ENCODE results near the gene HS3ST5. TPM values are rescaled to one million over a fixed set of nuclear protein-coding genes. Genes with fewer than 3 reads are reported as not detected.
"Not testable (repeated sequence)": the region's sequence is repeated elsewhere in the genome, so short reads cannot be mapped to it uniquely, and the experiment has no call there.

The HS3ST5 gene
- total RNA-seq, 1 experiment from 2014 or later, result 0.55 TPM

- no peaks in the 10 kb centered on the region for H3K36me3 ChIP-seq (replicated peaks; ENCODE audit: control insufficient read depth, insufficient read depth, low read length)
Observed at GRCh38 chr6:114354482-114354881, 11.7 kb upstream of the HS3ST5 start.

DNA sequence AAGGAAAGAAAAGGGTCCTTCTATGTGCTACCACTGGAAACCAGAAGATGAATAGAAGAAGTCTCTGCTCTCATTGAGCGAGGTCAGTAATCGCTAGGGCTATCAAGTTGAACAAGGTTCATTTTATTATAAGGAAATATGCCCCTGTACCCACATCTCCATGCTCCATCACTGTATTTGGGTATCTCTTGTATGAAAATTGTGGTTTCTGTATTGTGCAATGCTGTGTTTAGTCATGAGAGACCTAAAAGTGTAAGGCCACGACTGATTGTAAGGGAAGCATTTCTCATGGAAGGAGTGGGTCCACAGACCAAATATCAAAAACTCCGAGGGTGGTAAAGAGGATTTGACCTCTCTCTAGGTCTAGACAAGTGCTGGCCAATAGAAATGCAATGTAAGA, 3.6 kb upstream of the HS3ST5 start:
- no peaks in the 10 kb centered on the region for H3K36me3 ChIP-seq (replicated peaks; ENCODE audit: control insufficient read depth, insufficient read depth, low read length)
- DNase-seq, result no peak
- H3K4me3 ChIP-seq (ENCODE audit: insufficient read depth, low read depth, low read length), result no peak overlapping the region
- H3K27me3 ChIP-seq (ENCODE audit: control insufficient read depth, insufficient read depth, low read length), result no peaks in the 10 kb centered on the region; the same call in 1 of the 2 replicates

More at GRCh38 chr6:114354482-114354881, 11.7 kb upstream of the HS3ST5 start:
- Histone ChIP-seq H3K4me3 (ENCODE audit: insufficient read depth, low read depth, low read length) (no peak overlapping the region), H3K27me3 (ENCODE audit: control insufficient read depth, insufficient read depth, low read length) (no peaks in the 10 kb centered on the region)
- DNase-seq, result no peak

DNA sequence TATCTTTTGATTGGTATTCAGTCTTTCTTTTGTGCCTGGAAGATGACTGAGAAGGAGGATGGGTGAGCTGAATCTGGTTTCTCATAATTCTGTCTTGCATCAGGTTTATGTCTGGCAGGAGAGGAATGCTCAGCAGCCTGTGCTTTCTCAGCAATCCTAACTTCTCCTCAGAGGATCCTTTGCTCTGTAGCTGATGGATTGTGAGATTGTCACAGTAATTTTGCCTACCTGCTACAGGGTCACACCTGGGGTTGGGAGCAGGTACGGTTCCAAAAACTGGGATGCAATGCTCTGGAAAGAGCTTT, 2.1 kb upstream of the HS3ST5 start:
- no peaks in the 10 kb centered on the region for H3K36me3 ChIP-seq (replicated peaks; ENCODE audit: control insufficient read depth, insufficient read depth, low read length)
- H3K27me3 ChIP-seq (ENCODE audit: control insufficient read depth, insufficient read depth, low read length), result no peaks in the 10 kb centered on the region; the same call in 1 of the 2 replicates
- H3K4me3 ChIP-seq (ENCODE audit: insufficient read depth, low read depth, low read length), result no peak overlapping the region
- DNase-seq, result peak; percentile 16

DNA sequence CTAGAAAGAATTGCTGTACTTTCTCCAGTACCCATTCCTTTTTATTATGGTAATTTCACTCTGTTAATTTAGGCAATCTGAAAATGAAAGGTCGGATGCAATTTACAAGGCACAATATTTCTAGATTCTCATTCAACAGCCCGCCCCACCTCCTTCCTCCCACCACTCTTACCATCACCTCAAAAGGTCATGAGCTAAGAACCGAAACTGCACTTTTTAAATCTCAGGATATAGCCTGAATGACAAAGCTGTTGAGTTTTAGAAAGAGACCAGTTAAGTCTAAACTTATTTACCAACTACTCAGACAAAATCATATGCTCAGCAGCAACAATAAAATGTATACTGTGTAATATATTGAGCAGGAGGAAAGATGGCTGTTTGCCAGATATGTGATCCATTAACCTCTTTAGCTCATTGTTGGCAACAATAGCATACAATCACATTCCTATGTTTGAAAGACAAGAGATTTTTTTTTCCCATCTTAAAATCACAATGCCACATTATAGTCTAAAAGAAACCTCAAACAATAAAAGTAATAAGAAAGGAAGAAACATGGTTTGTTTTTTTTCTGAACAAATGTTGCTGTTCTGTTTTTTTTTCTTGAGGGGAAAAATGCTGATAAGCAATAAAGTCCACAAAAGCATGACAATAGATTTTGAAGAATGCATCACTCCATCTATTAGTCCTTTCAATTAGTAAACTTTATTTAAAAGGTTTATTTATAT, 1.6 kb upstream of the HS3ST5 start:
- H3K27me3 ChIP-seq (ENCODE audit: control insufficient read depth, insufficient read depth, low read length), result no peaks in the 10 kb centered on the region; the same call in 1 of the 2 replicates
- no peak overlapping the region for H3K4me3 ChIP-seq (ENCODE audit: insufficient read depth, low read depth, low read length)
- peak; percentile 11 for DNase-seq
- H3K36me3 ChIP-seq (replicated peaks; ENCODE audit: control insufficient read depth, insufficient read depth, low read length), result no peaks in the 10 kb centered on the region

GRCh38 chr6:114343782-114344144, 940 bp upstream of the HS3ST5 start:
- no peaks in the 10 kb centered on the region; the same call in 1 of the 2 replicates for H3K27me3 ChIP-seq (ENCODE audit: control insufficient read depth, insufficient read depth, low read length)
- H3K36me3 ChIP-seq (replicated peaks; ENCODE audit: control insufficient read depth, insufficient read depth, low read length), result no peaks in the 10 kb centered on the region
- H3K4me3 ChIP-seq (ENCODE audit: insufficient read depth, low read depth, low read length), result peak overlapping the region; percentile 86
- no peak for DNase-seq

DNA sequence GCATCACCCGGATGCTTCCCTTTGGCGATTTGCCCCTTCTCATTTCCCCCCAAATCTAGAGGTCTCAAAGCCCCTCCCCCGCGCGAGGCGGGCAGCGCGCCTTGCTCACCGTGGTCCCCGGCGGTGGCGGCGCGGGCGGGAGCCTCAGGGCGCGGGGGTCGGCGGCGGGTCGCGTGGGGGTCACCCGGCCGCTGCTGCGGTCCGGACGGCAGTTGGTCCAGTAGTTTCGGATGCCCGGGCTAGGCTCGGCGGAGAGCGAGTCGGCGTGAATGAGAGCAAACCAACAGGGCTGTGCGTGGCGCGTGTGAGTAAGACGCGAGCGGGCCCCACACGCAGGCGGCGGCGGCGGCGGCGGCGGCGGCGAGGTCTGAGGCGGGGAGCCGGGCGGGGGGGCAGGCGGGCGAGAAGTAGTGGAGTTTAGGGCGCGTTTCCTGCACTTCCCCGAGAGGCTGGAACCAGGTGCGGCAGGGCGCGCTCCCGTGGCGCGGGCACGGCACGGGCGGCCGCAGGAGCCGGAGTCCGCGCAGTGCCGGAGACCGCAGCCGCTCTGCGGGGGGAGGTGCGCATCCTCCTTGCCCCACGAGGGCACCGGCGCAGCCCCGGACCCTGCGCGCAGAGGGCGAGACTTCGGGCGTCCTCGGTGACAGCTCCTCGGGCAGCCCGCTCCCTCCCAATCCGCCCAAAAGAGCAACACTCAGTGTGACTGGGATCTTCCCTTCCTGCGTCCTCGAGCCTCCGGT, 567 bp downstream of the HS3ST5 start:
- peak; percentile 77 for DNase-seq
- Histone ChIP-seq H3K27me3 (ENCODE audit: control insufficient read depth, insufficient read depth, low read length) (no peaks in the 10 kb centered on the region; the same call in 1 of the 2 replicates), H3K36me3 (replicated peaks; ENCODE audit: control insufficient read depth, insufficient read depth, low read length) (no peaks in the 10 kb centered on the region), H3K4me3 (ENCODE audit: insufficient read depth, low read depth, low read length) (peak overlapping the region; percentile 86)

- H3K36me3 ChIP-seq (replicated peaks; ENCODE audit: control insufficient read depth, insufficient read depth, low read length), result no peaks in the 10 kb centered on the region
- no peaks in the 10 kb centered on the region; the same call in 1 of the 2 replicates for H3K27me3 ChIP-seq (ENCODE audit: control insufficient read depth, insufficient read depth, low read length)
- no peak overlapping the region; the same call in 1 of the 2 replicates for H3K4me3 ChIP-seq (ENCODE audit: insufficient read depth, low read depth, low read length)
- DNase-seq, result no peak
Observed at GRCh38 chr6:114339706-114340105, 3.1 kb downstream of the HS3ST5 start.

DNA sequence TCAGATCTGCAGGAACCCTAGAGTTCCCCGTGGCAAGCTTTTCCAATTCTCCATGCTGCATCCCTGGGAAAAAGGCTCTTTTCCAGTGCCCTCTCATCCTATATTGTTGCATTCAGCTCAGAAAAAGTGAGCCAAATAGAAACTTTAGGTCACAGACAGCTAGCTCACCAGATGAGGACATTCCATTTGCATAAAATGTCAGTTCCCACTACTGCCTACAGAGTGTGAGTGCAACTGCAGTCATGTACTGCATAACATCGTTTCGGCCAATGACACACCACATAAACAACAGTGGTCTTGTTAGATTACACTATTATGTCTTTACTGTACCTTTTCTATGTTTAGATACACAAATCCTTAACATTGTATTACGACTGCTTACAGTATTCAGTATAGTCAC, 8.6 kb downstream of the HS3ST5 start:
- H3K4me3 ChIP-seq (ENCODE audit: insufficient read depth, low read depth, low read length), result no peak overlapping the region
- H3K27me3 ChIP-seq (ENCODE audit: control insufficient read depth, insufficient read depth, low read length), result no peaks in the 10 kb centered on the region
- no peaks in the 10 kb centered on the region for H3K36me3 ChIP-seq (replicated peaks; ENCODE audit: control insufficient read depth, insufficient read depth, low read length)
- DNase-seq, result no peak

- H3K27me3 ChIP-seq (ENCODE audit: control insufficient read depth, insufficient read depth, low read length), result no peaks in the 10 kb centered on the region
Observed at GRCh38 chr6:114327074-114327473, 15.7 kb downstream of the HS3ST5 start.

GRCh38 chr6:114323784-114324183, 19.0 kb downstream of the HS3ST5 start:
- Histone ChIP-seq H3K27me3 (ENCODE audit: control insufficient read depth, insufficient read depth, low read length) (no peaks in the 10 kb centered on the region), H3K36me3 (replicated peaks; ENCODE audit: control insufficient read depth, insufficient read depth, low read length) (no peaks in the 10 kb centered on the region), H3K4me3 (ENCODE audit: insufficient read depth, low read depth, low read length) (no peak overlapping the region)
- peak; percentile 18 for DNase-seq

More at GRCh38 chr6:114327074-114327473, 15.7 kb downstream of the HS3ST5 start:
- no peak for DNase-seq
- Histone ChIP-seq H3K36me3 (replicated peaks; ENCODE audit: control insufficient read depth, insufficient read depth, low read length) (no peaks in the 10 kb centered on the region), H3K4me3 (ENCODE audit: insufficient read depth, low read depth, low read length) (no peak overlapping the region)

DNA sequence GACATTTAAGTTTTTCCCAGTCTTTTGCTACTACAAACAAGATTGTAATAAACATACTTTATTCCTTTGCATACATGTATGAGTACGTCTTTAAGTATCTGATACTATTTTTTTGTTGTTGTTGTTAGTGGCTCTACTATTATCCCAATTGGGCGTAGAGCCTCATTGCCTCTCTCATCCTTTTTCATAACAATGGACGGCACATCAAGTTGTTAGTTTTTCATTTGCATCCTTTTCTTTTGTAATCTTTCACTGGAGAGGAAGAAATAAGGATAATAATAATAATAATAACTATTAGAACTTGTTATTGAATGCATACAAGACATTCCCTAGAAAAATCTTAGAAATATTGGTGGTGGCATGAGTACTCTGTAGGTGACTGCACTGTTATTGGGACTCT, 23.1 kb downstream of the HS3ST5 start:
- Histone ChIP-seq H3K36me3 (replicated peaks; ENCODE audit: control insufficient read depth, insufficient read depth, low read length) (no peaks in the 10 kb centered on the region), H3K4me3 (ENCODE audit: insufficient read depth, low read depth, low read length) (no peak overlapping the region), H3K27me3 (ENCODE audit: control insufficient read depth, insufficient read depth, low read length) (no peaks in the 10 kb centered on the region)
- DNase-seq, result no peak

GRCh38 chr6:114315831-114316595, 26.8 kb downstream of the HS3ST5 start:
- no peak for DNase-seq
- H3K4me3 ChIP-seq (ENCODE audit: insufficient read depth, low read depth, low read length), result no peak overlapping the region
- no peaks in the 10 kb centered on the region for H3K27me3 ChIP-seq (ENCODE audit: control insufficient read depth, insufficient read depth, low read length)

GRCh38 chr6:114313816-114314215, 29.0 kb downstream of the HS3ST5 start:
- not testable (repeated sequence) for H3K4me3 ChIP-seq (ENCODE audit: insufficient read depth, low read depth, low read length); H3K27me3 ChIP-seq (ENCODE audit: control insufficient read depth, insufficient read depth, low read length); H3K36me3 ChIP-seq (replicated peaks; ENCODE audit: control insufficient read depth, insufficient read depth, low read length); DNase-seq

More at GRCh38 chr6:114315831-114316595, 26.8 kb downstream of the HS3ST5 start:
- no peaks in the 10 kb centered on the region for H3K36me3 ChIP-seq (replicated peaks; ENCODE audit: control insufficient read depth, insufficient read depth, low read length)

DNA sequence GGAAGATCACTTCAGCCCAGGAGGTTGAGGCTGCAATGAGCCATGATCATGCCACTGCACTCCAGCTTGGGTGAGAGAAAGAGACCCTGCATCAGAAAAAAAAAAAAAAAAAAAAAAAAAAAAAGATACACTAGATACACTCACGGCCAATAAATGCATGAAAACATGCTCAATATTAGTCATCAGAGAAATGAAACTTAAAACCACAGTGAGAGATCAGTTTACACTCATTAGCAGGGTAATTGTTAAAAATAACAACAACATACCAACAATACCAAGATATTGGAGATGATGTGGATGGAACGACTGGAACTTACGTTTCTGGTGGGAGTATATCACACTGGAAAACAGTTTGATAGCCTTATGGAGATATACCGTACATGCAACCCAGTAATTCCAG, 29.9 kb downstream of the HS3ST5 start:
- no peaks in the 10 kb centered on the region for H3K36me3 ChIP-seq (replicated peaks; ENCODE audit: control insufficient read depth, insufficient read depth, low read length)
- H3K27me3 ChIP-seq (ENCODE audit: control insufficient read depth, insufficient read depth, low read length), result no peaks in the 10 kb centered on the region
- no peak for DNase-seq
- H3K4me3 ChIP-seq (ENCODE audit: insufficient read depth, low read depth, low read length), result no peak overlapping the region

DNA sequence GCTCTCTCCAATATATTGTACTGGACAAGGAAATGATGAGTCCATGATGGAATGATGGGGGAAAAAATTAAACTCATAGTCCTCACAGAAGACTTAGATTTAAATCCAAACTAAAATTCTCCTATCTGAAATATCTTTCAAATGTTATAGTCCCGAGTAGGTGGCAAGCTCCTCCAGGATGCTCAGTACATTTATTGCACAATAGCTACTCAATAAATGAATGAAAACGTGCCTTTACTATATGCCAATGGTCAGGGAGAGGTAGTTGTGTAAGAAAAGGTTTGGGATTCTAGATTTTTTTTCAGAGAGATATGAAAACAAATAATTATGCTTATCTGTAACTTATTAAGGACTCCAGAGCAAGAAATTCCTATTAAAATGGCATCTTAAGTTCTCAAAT, 32.8 kb downstream of the HS3ST5 start:
- Histone ChIP-seq H3K36me3 (replicated peaks; ENCODE audit: control insufficient read depth, insufficient read depth, low read length) (no peaks in the 10 kb centered on the region), H3K4me3 (ENCODE audit: insufficient read depth, low read depth, low read length) (no peak overlapping the region), H3K27me3 (ENCODE audit: control insufficient read depth, insufficient read depth, low read length) (no peaks in the 10 kb centered on the region)
- DNase-seq, result no peak

All from H7 (cell line).